ENCODE results near the gene RPLP1.

Gene RPLP1

GRCh38 chr15:69489073-69489571 lies 36.5 kb downstream of the RPLP1 start:
- no peak for DNase-seq (ENCODE audit: low read depth)
- Histone ChIP-seq H3K27me3 (replicated peaks; ENCODE audit: control insufficient read depth, insufficient read depth, low read length) (peaks cover 11% of the 10 kb centered on the region), H3K36me3 (ENCODE audit: control insufficient read depth, insufficient read depth, low read length, severe bottlenecking) (no peaks in the 10 kb centered on the region), H3K4me3 (ENCODE audit: low read length) (no peak overlapping the region), H3K4me1 (ENCODE audit: control insufficient read depth, insufficient read depth, low read length) (peaks cover 34% of the 10 kb centered on the region), H3K9ac (ENCODE audit: low read length) (peak overlapping the region; percentile 63), H3K9me3 (ENCODE audit: control insufficient read depth, low read length) (peaks cover 17% of the 10 kb centered on the region)

- DNase-seq (ENCODE audit: low read depth) = no peak
- H3K9me3 ChIP-seq (ENCODE audit: control insufficient read depth, low read length) = peaks cover 12% of the 10 kb centered on the region
- H3K4me3 ChIP-seq (ENCODE audit: low read length) = peak overlapping the region; percentile 36
- H3K9ac ChIP-seq (ENCODE audit: low read length) = peak overlapping the region; percentile 63
- peaks cover 4% of the 10 kb centered on the region for H3K27me3 ChIP-seq (replicated peaks; ENCODE audit: control insufficient read depth, insufficient read depth, low read length)
- H3K36me3 ChIP-seq (ENCODE audit: control insufficient read depth, insufficient read depth, low read length, severe bottlenecking) = no peaks in the 10 kb centered on the region
- peaks cover 34% of the 10 kb centered on the region for H3K4me1 ChIP-seq (ENCODE audit: control insufficient read depth, insufficient read depth, low read length)
Observed at GRCh38 chr15:69490356-69491037, 37.9 kb downstream of the RPLP1 start.

- peak overlapping the region; percentile 63 for H3K9ac ChIP-seq (ENCODE audit: low read length)
- peaks cover 4% of the 10 kb centered on the region for H3K27me3 ChIP-seq (replicated peaks; ENCODE audit: control insufficient read depth, insufficient read depth, low read length)
- peaks cover 7% of the 10 kb centered on the region for H3K9me3 ChIP-seq (ENCODE audit: control insufficient read depth, low read length)
- peaks cover 34% of the 10 kb centered on the region for H3K4me1 ChIP-seq (ENCODE audit: control insufficient read depth, insufficient read depth, low read length)
- H3K36me3 ChIP-seq (ENCODE audit: control insufficient read depth, insufficient read depth, low read length, severe bottlenecking) = no peaks in the 10 kb centered on the region
- DNase-seq (ENCODE audit: low read depth) = no peak
- peak overlapping the region; percentile 36 for H3K4me3 ChIP-seq (ENCODE audit: low read length)
Observed at GRCh38 chr15:69491038-69491505, 38.5 kb downstream of the RPLP1 start.

DNA sequence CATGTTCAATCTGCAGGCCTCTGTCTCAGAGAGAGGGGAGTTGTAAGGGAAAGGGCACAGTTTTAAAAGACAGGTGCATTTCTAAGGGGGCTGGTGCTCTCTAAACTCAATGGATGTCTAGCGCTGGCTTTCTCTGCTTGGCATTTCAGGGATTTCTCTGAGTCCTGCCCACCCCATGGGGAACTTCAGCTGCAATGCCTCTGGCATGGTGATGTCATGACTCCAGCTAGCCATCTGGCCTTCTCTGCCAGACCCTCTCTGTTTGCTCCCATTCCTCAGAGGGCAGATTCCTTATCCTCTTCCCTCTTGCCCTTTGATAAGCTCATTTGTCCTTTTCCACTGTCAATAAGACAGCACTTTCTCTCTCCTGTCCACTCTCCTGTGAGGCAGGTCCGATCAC lies 40.8 kb downstream of the RPLP1 start:
- no peak for DNase-seq (ENCODE audit: low read depth)
- no peaks in the 10 kb centered on the region for H3K36me3 ChIP-seq (ENCODE audit: control insufficient read depth, insufficient read depth, low read length, severe bottlenecking)

DNA sequence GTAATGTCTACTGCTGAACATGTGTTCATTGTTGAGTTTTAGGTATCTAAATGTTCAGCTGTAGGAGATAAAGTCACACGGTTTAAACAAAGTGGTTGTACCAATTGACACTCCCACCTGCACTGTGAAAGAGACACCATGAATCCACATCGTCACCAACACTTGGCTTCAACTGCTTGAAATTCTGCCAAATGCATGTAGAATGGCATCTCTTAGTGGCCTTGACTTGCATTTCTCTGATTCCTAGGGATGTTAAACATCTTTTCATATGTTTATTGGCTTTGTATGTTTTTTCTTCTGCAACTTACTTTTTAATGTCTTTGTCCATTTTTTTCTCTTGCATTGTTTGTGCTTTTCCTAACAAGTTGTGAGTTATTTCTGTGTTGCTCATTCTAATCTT lies 43.4 kb downstream of the RPLP1 start:
- H3K9me3 ChIP-seq (ENCODE audit: control insufficient read depth, low read length) = peaks cover 6% of the 10 kb centered on the region
- H3K9ac ChIP-seq (ENCODE audit: low read length) = no peak overlapping the region
- peaks cover 6% of the 10 kb centered on the region for H3K4me1 ChIP-seq (ENCODE audit: control insufficient read depth, insufficient read depth, low read length)
- no peaks in the 10 kb centered on the region for H3K36me3 ChIP-seq (ENCODE audit: control insufficient read depth, insufficient read depth, low read length, severe bottlenecking)
- H3K27me3 ChIP-seq (replicated peaks; ENCODE audit: control insufficient read depth, insufficient read depth, low read length) = peaks cover 7% of the 10 kb centered on the region
- H3K4me3 ChIP-seq (ENCODE audit: low read length) = no peak overlapping the region
- DNase-seq (ENCODE audit: low read depth) = no peak

More for the DNA sequence above, 40.8 kb downstream of the RPLP1 start:
- no peak overlapping the region for H3K9ac ChIP-seq (ENCODE audit: low read length)
- peaks cover 29% of the 10 kb centered on the region for H3K4me1 ChIP-seq (ENCODE audit: control insufficient read depth, insufficient read depth, low read length)
- H3K27me3 ChIP-seq (replicated peaks; ENCODE audit: control insufficient read depth, insufficient read depth, low read length) = no peaks in the 10 kb centered on the region
- no peak overlapping the region for H3K4me3 ChIP-seq (ENCODE audit: low read length)
- H3K9me3 ChIP-seq (ENCODE audit: control insufficient read depth, low read length) = peaks cover 6% of the 10 kb centered on the region

- no peaks in the 10 kb centered on the region for H3K36me3 ChIP-seq (ENCODE audit: control insufficient read depth, insufficient read depth, low read length, severe bottlenecking)
- no peaks in the 10 kb centered on the region for H3K4me1 ChIP-seq (ENCODE audit: control insufficient read depth, insufficient read depth, low read length)
- no peak for DNase-seq (ENCODE audit: low read depth)
Observed at GRCh38 chr15:69497076-69497475, 44.5 kb downstream of the RPLP1 start.

GRCh38 chr15:69497667-69498066 lies 45.0 kb downstream of the RPLP1 start:
- Histone ChIP-seq H3K36me3 (ENCODE audit: control insufficient read depth, insufficient read depth, low read length, severe bottlenecking) (no peaks in the 10 kb centered on the region), H3K9ac (ENCODE audit: low read length) (no peak overlapping the region), H3K4me1 (ENCODE audit: control insufficient read depth, insufficient read depth, low read length) (no peaks in the 10 kb centered on the region), H3K27me3 (replicated peaks; ENCODE audit: control insufficient read depth, insufficient read depth, low read length) (peaks cover 9% of the 10 kb centered on the region), H3K9me3 (ENCODE audit: control insufficient read depth, low read length) (no peaks in the 10 kb centered on the region), H3K4me3 (ENCODE audit: low read length) (no peak overlapping the region)
- DNase-seq (ENCODE audit: low read depth) = no peak

More at GRCh38 chr15:69497076-69497475, 44.5 kb downstream of the RPLP1 start:
- Histone ChIP-seq H3K4me3 (ENCODE audit: low read length) (no peak overlapping the region), H3K9ac (ENCODE audit: low read length) (no peak overlapping the region), H3K27me3 (replicated peaks; ENCODE audit: control insufficient read depth, insufficient read depth, low read length) (peaks cover 7% of the 10 kb centered on the region), H3K9me3 (ENCODE audit: control insufficient read depth, low read length) (no peaks in the 10 kb centered on the region)

GRCh38 chr15:69498282-69498681 lies 45.7 kb downstream of the RPLP1 start:
- Histone ChIP-seq H3K4me1 (ENCODE audit: control insufficient read depth, insufficient read depth, low read length) (no peaks in the 10 kb centered on the region), H3K27me3 (replicated peaks; ENCODE audit: control insufficient read depth, insufficient read depth, low read length) (peaks cover 10% of the 10 kb centered on the region), H3K9me3 (ENCODE audit: control insufficient read depth, low read length) (no peaks in the 10 kb centered on the region), H3K4me3 (ENCODE audit: low read length) (no peak overlapping the region), H3K36me3 (ENCODE audit: control insufficient read depth, insufficient read depth, low read length, severe bottlenecking) (no peaks in the 10 kb centered on the region), H3K9ac (ENCODE audit: low read length) (no peak overlapping the region)
- no peak for DNase-seq (ENCODE audit: low read depth)

- H3K27me3 ChIP-seq (replicated peaks; ENCODE audit: control insufficient read depth, insufficient read depth, low read length) = peaks cover 17% of the 10 kb centered on the region
- no peak for DNase-seq (ENCODE audit: low read depth)
Observed at GRCh38 chr15:69498987-69499386, 46.4 kb downstream of the RPLP1 start.

DNA sequence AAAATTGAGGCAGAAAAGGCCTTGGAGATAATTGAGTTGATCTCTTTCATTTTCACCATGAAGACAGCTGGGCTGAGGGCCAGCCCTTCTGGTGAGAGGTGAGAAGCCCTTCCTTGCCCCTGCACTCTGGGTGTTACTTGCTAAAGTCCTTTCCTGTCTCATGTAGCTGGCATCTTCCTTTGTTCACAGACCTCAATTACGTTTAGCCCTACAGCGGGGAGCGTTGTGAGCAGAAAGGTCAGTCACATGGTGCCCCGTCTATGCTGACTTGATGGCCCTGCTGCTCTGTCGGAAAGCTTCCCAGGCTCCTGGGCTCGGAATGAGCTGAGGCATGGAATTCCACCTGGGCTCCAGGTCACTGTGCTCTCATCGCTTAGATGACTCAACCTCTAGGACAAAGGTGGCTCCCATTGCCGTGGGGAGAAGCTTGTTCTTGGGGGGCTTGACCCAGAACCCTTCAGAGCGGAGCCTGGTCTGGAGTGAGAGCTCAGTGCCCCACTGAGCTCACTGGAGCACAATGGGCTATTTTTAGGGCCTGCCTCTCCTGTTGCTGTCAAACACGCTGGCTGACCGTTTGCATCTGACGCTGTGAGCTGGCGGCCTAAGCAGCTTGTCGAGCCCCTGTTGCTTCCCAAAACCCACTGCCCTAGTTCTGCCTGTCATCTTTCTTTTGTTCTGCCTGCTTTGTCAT lies 47.0 kb downstream of the RPLP1 start:
- H3K9me3 ChIP-seq (ENCODE audit: control insufficient read depth, low read length) = no peaks in the 10 kb centered on the region
- H3K4me3 ChIP-seq (ENCODE audit: low read length) = no peak overlapping the region
- H3K36me3 ChIP-seq (ENCODE audit: control insufficient read depth, insufficient read depth, low read length, severe bottlenecking) = no peaks in the 10 kb centered on the region
- H3K4me1 ChIP-seq (ENCODE audit: control insufficient read depth, insufficient read depth, low read length) = no peaks in the 10 kb centered on the region
- peaks cover 20% of the 10 kb centered on the region for H3K27me3 ChIP-seq (replicated peaks; ENCODE audit: control insufficient read depth, insufficient read depth, low read length)
- no peak overlapping the region for H3K9ac ChIP-seq (ENCODE audit: low read length)
- no peak for DNase-seq (ENCODE audit: low read depth)

More at GRCh38 chr15:69498987-69499386, 46.4 kb downstream of the RPLP1 start:
- no peaks in the 10 kb centered on the region for H3K4me1 ChIP-seq (ENCODE audit: control insufficient read depth, insufficient read depth, low read length)
- no peak overlapping the region for H3K9ac ChIP-seq (ENCODE audit: low read length)
- H3K9me3 ChIP-seq (ENCODE audit: control insufficient read depth, low read length) = no peaks in the 10 kb centered on the region
- no peaks in the 10 kb centered on the region for H3K36me3 ChIP-seq (ENCODE audit: control insufficient read depth, insufficient read depth, low read length, severe bottlenecking)
- H3K4me3 ChIP-seq (ENCODE audit: low read length) = no peak overlapping the region

GRCh38 chr15:69500339-69500738 lies 47.7 kb downstream of the RPLP1 start:
- no peak for DNase-seq (ENCODE audit: low read depth)
- Histone ChIP-seq H3K4me3 (ENCODE audit: low read length) (no peak overlapping the region), H3K9me3 (ENCODE audit: control insufficient read depth, low read length) (no peaks in the 10 kb centered on the region), H3K9ac (ENCODE audit: low read length) (no peak overlapping the region), H3K4me1 (ENCODE audit: control insufficient read depth, insufficient read depth, low read length) (no peaks in the 10 kb centered on the region), H3K36me3 (ENCODE audit: control insufficient read depth, insufficient read depth, low read length, severe bottlenecking) (no peaks in the 10 kb centered on the region), H3K27me3 (replicated peaks; ENCODE audit: control insufficient read depth, insufficient read depth, low read length) (peaks cover 20% of the 10 kb centered on the region)
